Erythroblast (primary cell): ENCODE measurements around the gene HAPLN1.

Experiments used
- GATA1 ChIP-seq: IDR thresholded peaks from 2 replicates; pipeline ENCODE4 v1.6.1; 2011; ENCODE audit warnings: low read depth, mild to moderate bottlenecking, control low read depth, low read length, moderate library complexity
- POLR2A ChIP-seq: IDR thresholded peaks from 2 replicates; pipeline ENCODE4 v1.6.1; 2011; ENCODE audit warnings: mild to moderate bottlenecking, low read length

DNA sequence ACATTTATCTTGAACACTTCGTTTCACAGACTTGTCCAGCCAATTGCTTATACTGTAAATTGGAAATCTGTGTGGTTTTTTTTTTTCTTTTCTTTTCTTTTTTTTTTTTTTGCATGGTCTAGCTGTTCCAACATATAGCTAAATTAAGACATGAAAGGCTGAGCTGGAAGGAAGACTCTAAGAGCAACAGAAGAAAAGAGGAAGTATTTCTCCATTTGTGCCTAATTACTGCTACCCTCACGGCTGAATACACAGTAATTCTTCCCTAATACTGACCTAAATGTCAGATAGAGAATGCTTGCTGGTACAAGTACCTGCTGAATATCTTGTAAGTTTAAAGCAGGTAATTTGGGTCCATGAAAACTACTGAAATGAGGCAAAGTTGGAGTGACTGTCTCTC, 11.0 kb upstream of the HAPLN1 start:
- TF ChIP-seq POLR2A (no peak), GATA1 (no peak)
